PC-9 (cell line): ENCODE measurements around the gene ZNF460.

ENCODE experiments used
- CTCF ChIP-seq: fragments of 200-600 bp; sonication (generic); conservative IDR thresholded peaks from 2 replicates; pipeline ENCODE4 v1.6.1; 2017; ENCODE audit warnings: mixed run types, antibody characterized with exemption, mild to moderate bottlenecking, moderate library complexity
- EZH2 ChIP-seq: fragments of 200-600 bp; sonication (generic); IDR thresholded peaks from 2 replicates; pipeline ENCODE4 v1.8.0; 2017; ENCODE audit warnings: antibody characterized with exemption, low read depth

DNA sequence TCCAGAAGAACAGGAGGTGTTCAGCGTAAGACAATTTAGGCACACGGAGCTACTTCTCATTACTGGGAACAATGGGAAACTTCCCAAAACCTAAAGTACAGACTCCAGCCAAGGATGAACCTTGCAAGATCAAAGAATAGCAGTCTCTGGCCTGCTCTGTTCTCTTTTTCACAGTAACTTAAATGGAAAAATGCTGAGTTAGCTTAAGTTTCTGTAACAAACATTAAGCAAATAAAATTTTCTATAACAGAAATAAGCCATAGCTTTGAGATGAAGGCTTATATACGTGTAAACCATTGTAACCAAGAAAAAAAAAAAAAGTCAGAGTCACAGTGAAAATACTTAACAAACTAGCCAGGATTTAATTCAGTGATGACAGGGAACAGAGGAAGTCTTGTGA, 18.2 kb upstream of the ZNF460 start:
- TF ChIP-seq CTCF, result no peak
- TF ChIP-seq EZH2, result no peak
